Measurements from ENCODE around the gene PHLDA2. TPM values are rescaled to one million over a fixed set of nuclear protein-coding genes. Genes with fewer than 3 reads are reported as not detected.
A peak's percentile ranks its signal among the peaks of the same experiment; 100 is the strongest.

Gene PHLDA2
- total and polyA plus RNA-seq, 2 donors (not counting 3 experiments of a cell fraction or from before 2014, with no cell fraction given) = 38.5 to 44.5 TPM

DNA sequence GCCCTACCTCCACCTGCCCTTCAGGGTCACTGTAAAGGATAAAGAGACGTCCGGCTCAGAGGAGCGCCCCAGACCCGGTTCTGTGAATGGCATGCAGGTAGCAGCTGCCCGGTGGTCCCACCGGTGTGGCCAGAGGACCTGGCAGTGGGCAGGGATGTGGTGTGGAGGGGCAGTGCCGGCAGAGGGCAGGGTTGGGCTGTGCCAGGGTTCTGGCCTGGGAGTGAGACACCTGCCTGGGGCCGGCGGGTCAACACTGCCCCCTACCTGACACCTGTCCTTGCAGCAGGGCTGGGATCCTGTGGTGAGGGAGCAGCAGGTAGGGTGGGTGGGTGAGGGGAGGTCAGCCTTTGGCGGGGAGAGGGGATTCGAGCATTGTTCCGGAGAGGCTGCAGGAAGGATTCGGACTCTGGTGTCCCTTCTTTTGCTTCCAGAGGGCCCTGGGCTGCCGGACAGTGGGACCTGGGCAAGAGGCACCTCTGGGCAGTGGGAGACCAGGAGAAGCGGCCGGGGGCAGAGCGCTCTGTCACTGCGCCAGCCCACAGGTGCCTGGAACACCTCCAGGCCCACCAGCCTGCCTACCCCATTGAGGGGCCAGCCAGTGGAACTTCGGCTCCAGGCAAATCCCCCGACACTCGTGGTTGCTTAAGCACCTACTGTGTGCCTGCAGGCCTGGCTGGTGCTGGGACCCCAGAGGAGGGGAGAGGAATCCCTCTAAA lies 1.6 kb upstream of the PHLDA2 start:
- Histone ChIP-seq H3K27ac (ENCODE audit: insufficient read depth, low read depth, low read length) (peak overlapping the region; percentile 78), H3K36me3 (ENCODE audit: control insufficient read depth in 2 of 2, extremely low read depth in 1 of 2, insufficient read depth in 2 of 2, low read length in 2 of 2) (no peaks in the 10 kb centered on the region), H3K4me2 (ENCODE audit: insufficient read depth, low read length) (peak overlapping the region; percentile 79), H2AFZ (ENCODE audit: low read depth, low read length) (no peak overlapping the region), H4K20me1 (replicated peaks; ENCODE audit: control insufficient read depth, extremely low read depth, insufficient read depth, low read length) (no peaks in the 10 kb centered on the region), H3K79me2 (ENCODE audit: control insufficient read depth, insufficient read depth, low read length) (peaks cover 28% of the 10 kb centered on the region), H3K4me3 (replicated peaks in 1 of 3; ENCODE audit: insufficient read depth in 1 of 3, low read depth in 1 of 3, low read length in 3 of 3) (peak overlapping the region in 2 of 3 experiments; percentile 21 to 37), H3K27me3 (ENCODE audit: control insufficient read depth in 2 of 2, insufficient read depth in 2 of 2, low read length in 2 of 2) (no peaks in the 10 kb centered on the region), H3K9ac (replicated peaks; ENCODE audit: extremely low read depth, insufficient read depth, low read length) (peak overlapping the region; percentile 68), H3K4me1 (ENCODE audit: control insufficient read depth, extremely low read depth, insufficient read depth, low read length) (peaks cover 26% of the 10 kb centered on the region), H3K9me1 (replicated peaks; ENCODE audit: control insufficient read depth, extremely low read depth, insufficient read depth, low read length) (no peaks in the 10 kb centered on the region), H3K9me3 (replicated peaks; ENCODE audit: control insufficient read depth, insufficient read depth, low read length) (no peaks in the 10 kb centered on the region)
- BruUV-seq (replicated peaks) = no TSS peak
- dilution Hi-C loops (cut with MboI; ENCODE audit: extremely low pct_ligation_motif_present, low sequenced_read_pairs) = no loop called here
- ChIA-PET CTCF (interaction anchor here (0.6 to 3.1 kb wide), 15 partner anchors 10 to 399 kb away, joined by 3 to 46 read pairs (median 7); partner anchors contain the start of gene NAP1L4), POLR2A (no interaction called here)
- intact Hi-C loops (cut with micrococcal nuclease) = loop anchor here (1.0 to 10.0 kb wide), 8 partner anchors 39 to 714 kb away; partner anchors contain the start of genes ART1, ART5, MRGPRG and NAP1L4
- TF ChIP-seq, protein P1, sequence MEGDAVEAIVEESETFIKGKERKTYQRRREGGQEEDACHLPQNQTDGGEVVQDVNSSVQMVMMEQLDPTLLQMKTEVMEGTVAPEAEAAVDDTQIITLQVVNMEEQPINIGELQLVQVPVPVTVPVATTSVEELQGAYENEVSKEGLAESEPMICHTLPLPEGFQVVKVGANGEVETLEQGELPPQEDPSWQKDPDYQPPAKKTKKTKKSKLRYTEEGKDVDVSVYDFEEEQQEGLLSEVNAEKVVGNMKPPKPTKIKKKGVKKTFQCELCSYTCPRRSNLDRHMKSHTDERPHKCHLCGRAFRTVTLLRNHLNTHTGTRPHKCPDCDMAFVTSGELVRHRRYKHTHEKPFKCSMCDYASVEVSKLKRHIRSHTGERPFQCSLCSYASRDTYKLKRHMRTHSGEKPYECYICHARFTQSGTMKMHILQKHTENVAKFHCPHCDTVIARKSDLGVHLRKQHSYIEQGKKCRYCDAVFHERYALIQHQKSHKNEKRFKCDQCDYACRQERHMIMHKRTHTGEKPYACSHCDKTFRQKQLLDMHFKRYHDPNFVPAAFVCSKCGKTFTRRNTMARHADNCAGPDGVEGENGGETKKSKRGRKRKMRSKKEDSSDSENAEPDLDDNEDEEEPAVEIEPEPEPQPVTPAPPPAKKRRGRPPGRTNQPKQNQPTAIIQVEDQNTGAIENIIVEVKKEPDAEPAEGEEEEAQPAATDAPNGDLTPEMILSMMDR (IDR thresholded peaks at IDR 0.05; ENCODE audit: extremely low read depth in 1 of 2, insufficient read depth in 1 of 2, low read depth in 1 of 2, low read length in 2 of 2) = peak; percentile 39 to 82
- TF ChIP-seq EZH2 (IDR thresholded peaks at IDR 0.05; ENCODE audit: borderline replicate concordance, low read depth, low read length, severe bottlenecking) = no peak
- DNase-seq (ENCODE audit: low read depth, low spot score) = peak; percentile 68
- FAIRE-seq = peak; percentile 59

All from endothelial cell of umbilical vein (primary cell).